HG03469 (cell line): ENCODE results near the gene SLC28A3.
"Not testable (repeated sequence)": the region's sequence is repeated elsewhere in the genome, so short reads cannot be mapped to it uniquely, and the experiment has no call there.

ENCODE experiments used
- ATAC-seq: cut with Tn5 transposase; IDR thresholded peaks from one replicate; pipeline ENCODE4 v1.9.1; 2021; ENCODE audit warnings: mild to moderate bottlenecking, moderate library complexity, moderate number of reproducible peaks; ENCODE audit not compliant: unreplicated experiment

SLC28A3 gene, protein sequence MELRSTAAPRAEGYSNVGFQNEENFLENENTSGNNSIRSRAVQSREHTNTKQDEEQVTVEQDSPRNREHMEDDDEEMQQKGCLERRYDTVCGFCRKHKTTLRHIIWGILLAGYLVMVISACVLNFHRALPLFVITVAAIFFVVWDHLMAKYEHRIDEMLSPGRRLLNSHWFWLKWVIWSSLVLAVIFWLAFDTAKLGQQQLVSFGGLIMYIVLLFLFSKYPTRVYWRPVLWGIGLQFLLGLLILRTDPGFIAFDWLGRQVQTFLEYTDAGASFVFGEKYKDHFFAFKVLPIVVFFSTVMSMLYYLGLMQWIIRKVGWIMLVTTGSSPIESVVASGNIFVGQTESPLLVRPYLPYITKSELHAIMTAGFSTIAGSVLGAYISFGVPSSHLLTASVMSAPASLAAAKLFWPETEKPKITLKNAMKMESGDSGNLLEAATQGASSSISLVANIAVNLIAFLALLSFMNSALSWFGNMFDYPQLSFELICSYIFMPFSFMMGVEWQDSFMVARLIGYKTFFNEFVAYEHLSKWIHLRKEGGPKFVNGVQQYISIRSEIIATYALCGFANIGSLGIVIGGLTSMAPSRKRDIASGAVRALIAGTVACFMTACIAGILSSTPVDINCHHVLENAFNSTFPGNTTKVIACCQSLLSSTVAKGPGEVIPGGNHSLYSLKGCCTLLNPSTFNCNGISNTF

GRCh38 chr9:84340535-84340934 lies at the start of gene SLC28A3:
Gene SLC28A3 (minus strand): TSS chr9:84340758. CDS start chr9:84340633, 125 bp downstream.
- no peak for ATAC-seq

GRCh38 chr9:84390254-84390653 lies 49.7 kb upstream of the SLC28A3 start:
- ATAC-seq: not testable (repeated sequence)

DNA sequence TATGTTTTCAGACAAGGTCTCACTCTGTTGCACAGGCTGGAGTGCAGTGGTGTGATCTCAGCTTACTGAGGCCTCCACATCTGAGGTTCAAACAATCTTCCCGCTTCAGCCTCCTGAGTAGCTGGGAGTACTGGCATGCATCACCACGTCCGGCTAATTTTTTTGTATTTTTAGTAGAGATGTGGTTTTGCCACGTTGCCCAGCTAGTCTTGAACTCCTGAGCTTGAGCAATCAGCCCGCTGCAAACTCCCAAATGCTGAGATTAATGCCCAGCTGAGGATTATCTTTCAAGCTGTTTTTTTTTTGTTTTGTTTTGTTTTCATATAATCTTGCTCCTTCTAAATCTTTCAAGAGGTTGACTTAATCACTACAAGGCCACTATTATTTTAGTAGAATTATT lies 47.3 kb upstream of the SLC28A3 start:
- ATAC-seq: no peak

DNA sequence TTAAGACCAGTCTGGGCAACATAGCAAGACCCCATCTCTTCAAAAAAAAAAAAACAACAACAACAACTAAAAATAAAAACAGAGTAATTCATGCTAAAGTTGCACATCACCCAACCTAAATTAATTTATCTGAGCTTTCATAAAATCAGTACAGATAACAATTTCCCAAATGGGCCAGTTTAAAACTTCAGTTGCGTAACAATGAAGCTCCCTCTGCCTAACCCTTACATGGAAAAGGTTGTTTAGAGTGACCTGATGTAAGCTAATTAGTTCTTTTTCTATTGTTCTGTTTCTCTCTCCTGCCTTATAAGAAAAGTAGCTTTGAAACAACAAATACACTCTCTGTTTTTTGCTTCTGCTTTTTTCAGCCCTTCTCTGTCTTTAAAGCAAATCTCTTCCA lies 46.2 kb upstream of the SLC28A3 start:
- no peak for ATAC-seq

GRCh38 chr9:84385386-84386040 lies 45.0 kb upstream of the SLC28A3 start:
- ATAC-seq: no peak

- no peak for ATAC-seq
Measured at GRCh38 chr9:84384617-84385016, 44.1 kb upstream of the SLC28A3 start.

GRCh38 chr9:84383178-84383577 lies 42.6 kb upstream of the SLC28A3 start:
- no peak for ATAC-seq

GRCh38 chr9:84382720-84383119 lies 42.2 kb upstream of the SLC28A3 start:
- ATAC-seq: no peak

DNA sequence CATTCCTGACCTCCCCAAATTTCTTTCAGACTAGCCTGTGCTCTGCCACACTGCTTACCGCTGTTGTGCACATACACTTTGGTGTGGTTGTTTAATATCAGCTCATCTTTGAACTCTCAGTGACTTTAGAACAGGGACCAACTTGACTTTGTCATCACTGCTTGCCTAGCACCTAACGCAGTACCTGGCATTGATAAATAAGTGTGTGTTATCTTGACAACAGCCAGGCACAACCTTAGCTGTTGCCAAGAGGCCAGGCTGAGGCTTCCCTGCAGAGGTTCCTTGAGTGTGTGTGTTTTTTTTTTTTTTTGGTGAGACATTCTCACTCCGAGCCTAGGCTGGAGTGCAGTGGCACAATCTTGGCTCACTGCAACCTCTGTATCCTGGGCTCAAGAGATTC lies 41.0 kb upstream of the SLC28A3 start:
- no peak for ATAC-seq

DNA sequence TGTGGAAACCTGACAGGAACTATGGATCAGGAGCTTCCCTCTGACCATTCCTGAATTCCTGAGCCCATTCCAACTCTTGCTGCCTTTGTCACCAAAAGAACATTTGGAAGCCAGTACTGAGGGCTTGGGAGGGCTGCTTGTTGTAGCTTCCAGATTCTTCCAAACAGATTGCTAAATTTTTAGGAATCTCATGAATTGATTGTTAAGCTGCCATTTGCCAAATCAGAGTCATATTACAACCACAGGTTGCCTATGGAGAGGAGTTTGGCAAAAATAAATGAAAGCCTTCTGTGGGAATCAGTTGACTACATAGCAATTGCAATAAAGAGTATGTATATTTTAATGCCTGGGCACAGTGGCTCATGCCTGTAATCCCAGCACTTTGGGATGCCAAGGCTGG lies 39.2 kb upstream of the SLC28A3 start:
- no peak for ATAC-seq

GRCh38 chr9:84375954-84376353 lies 35.4 kb upstream of the SLC28A3 start:
- no peak for ATAC-seq

GRCh38 chr9:84374516-84374915 lies 34.0 kb upstream of the SLC28A3 start:
- no peak for ATAC-seq

- no peak for ATAC-seq
Measured at GRCh38 chr9:84374013-84374412, 33.5 kb upstream of the SLC28A3 start.

GRCh38 chr9:84371737-84372136 lies 31.2 kb upstream of the SLC28A3 start:
- ATAC-seq: no peak

- ATAC-seq: no peak
Measured at GRCh38 chr9:84368601-84369000, 28.0 kb upstream of the SLC28A3 start.

GRCh38 chr9:84367726-84368125 lies 27.2 kb upstream of the SLC28A3 start:
- ATAC-seq: not testable (repeated sequence)

DNA sequence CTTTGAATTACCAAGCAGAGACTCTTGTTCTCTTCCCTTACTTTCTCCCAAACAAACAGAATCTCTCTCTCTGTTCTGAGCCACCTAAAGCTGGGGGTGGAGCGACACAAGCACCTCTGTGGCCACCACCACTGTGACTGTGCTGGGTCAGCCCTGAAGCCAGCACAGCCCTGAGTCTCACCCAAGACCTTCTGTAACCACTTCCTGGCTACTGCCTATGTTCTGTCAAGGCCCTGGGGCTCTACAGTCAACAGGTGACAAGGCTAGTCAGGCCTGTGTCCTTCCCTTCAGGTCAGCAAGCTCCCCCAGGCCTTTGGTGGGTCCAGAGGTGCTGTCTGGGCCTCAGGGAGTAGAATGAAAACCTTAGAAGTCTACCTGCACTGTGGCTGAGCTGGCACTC lies 26.1 kb upstream of the SLC28A3 start:
- ATAC-seq: no peak

GRCh38 chr9:84364894-84365490 lies 24.4 kb upstream of the SLC28A3 start:
- not testable (repeated sequence) for ATAC-seq

GRCh38 chr9:84361645-84362044 lies 21.1 kb upstream of the SLC28A3 start:
- ATAC-seq: no peak

GRCh38 chr9:84357275-84357674 lies 16.7 kb upstream of the SLC28A3 start:
- ATAC-seq: no peak

GRCh38 chr9:84354035-84354434 lies 13.5 kb upstream of the SLC28A3 start:
- no peak for ATAC-seq
